ENCODE results near the gene ARMC5.
A peak's percentile ranks its signal among the peaks of the same experiment; 100 is the strongest.

ARMC5 gene

GRCh38 chr16:31464348-31464769, 5.1 kb downstream of the ARMC5 start:
- Mint-ChIP-seq H3K9me3 (no peaks in the 10 kb centered on the region), H3K4me3 (no peak overlapping the region), H3K27ac (no peak overlapping the region), H3K36me3 (ENCODE audit: low read depth) (peaks cover 22% of the 10 kb centered on the region), H3K4me1 (ENCODE audit: low read depth) (peaks cover 23% of the 10 kb centered on the region), H3K27me3 (ENCODE audit: low read depth) (no peaks in the 10 kb centered on the region)

- H3K9me3 Mint-ChIP-seq, result no peaks in the 10 kb centered on the region
These were observed 5.5 kb downstream of the ARMC5 start for GRCh38 chr16:31464781-31465260.

GRCh38 chr16:31465788-31466370, 6.6 kb downstream of the ARMC5 start:
- Mint-ChIP-seq H3K4me3 (no peak overlapping the region), H3K9me3 (no peaks in the 10 kb centered on the region), H3K4me1 (ENCODE audit: low read depth) (peaks cover 17% of the 10 kb centered on the region), H3K27ac (no peak overlapping the region), H3K36me3 (ENCODE audit: low read depth) (peaks cover 22% of the 10 kb centered on the region), H3K27me3 (ENCODE audit: low read depth) (peaks cover 6% of the 10 kb centered on the region)

More at GRCh38 chr16:31464781-31465260, 5.5 kb downstream of the ARMC5 start:
- Mint-ChIP-seq H3K36me3 (ENCODE audit: low read depth) (peaks cover 22% of the 10 kb centered on the region), H3K4me3 (no peak overlapping the region), H3K27me3 (ENCODE audit: low read depth) (no peaks in the 10 kb centered on the region), H3K4me1 (ENCODE audit: low read depth) (peaks cover 22% of the 10 kb centered on the region), H3K27ac (no peak overlapping the region)

GRCh38 chr16:31466381-31466841, 7.1 kb downstream of the ARMC5 start:
- no peaks in the 10 kb centered on the region for H3K9me3 Mint-ChIP-seq
- H3K4me1 Mint-ChIP-seq (ENCODE audit: low read depth), result peaks cover 15% of the 10 kb centered on the region
- peaks cover 22% of the 10 kb centered on the region for H3K36me3 Mint-ChIP-seq (ENCODE audit: low read depth)
- H3K4me3 Mint-ChIP-seq, result no peak overlapping the region
- H3K27me3 Mint-ChIP-seq (ENCODE audit: low read depth), result peaks cover 11% of the 10 kb centered on the region
- H3K27ac Mint-ChIP-seq, result no peak overlapping the region

GRCh38 chr16:31467151-31467773, 8.0 kb downstream of the ARMC5 start:
- H3K9me3 Mint-ChIP-seq, result no peaks in the 10 kb centered on the region
- peaks cover 16% of the 10 kb centered on the region for H3K27me3 Mint-ChIP-seq (ENCODE audit: low read depth)
- peaks cover 22% of the 10 kb centered on the region for H3K36me3 Mint-ChIP-seq (ENCODE audit: low read depth)
- peak overlapping the region; percentile 2 for H3K27ac Mint-ChIP-seq
- no peak overlapping the region for H3K4me3 Mint-ChIP-seq
- H3K4me1 Mint-ChIP-seq (ENCODE audit: low read depth), result peaks cover 15% of the 10 kb centered on the region

GRCh38 chr16:31467858-31468257, 8.6 kb downstream of the ARMC5 start:
- H3K4me1 Mint-ChIP-seq (ENCODE audit: low read depth), result peaks cover 18% of the 10 kb centered on the region
- no peak overlapping the region for H3K27ac Mint-ChIP-seq
- H3K9me3 Mint-ChIP-seq, result no peaks in the 10 kb centered on the region
- peaks cover 21% of the 10 kb centered on the region for H3K36me3 Mint-ChIP-seq (ENCODE audit: low read depth)
- no peak overlapping the region for H3K4me3 Mint-ChIP-seq
- peaks cover 22% of the 10 kb centered on the region for H3K27me3 Mint-ChIP-seq (ENCODE audit: low read depth)

GRCh38 chr16:31470615-31471014, 11.3 kb downstream of the ARMC5 start:
- no peak overlapping the region for H3K4me3 Mint-ChIP-seq
- peaks cover 18% of the 10 kb centered on the region for H3K4me1 Mint-ChIP-seq (ENCODE audit: low read depth)
- no peak overlapping the region for H3K27ac Mint-ChIP-seq
- H3K36me3 Mint-ChIP-seq (ENCODE audit: low read depth), result peaks cover 9% of the 10 kb centered on the region
- H3K9me3 Mint-ChIP-seq, result no peaks in the 10 kb centered on the region
- peaks cover 44% of the 10 kb centered on the region for H3K27me3 Mint-ChIP-seq (ENCODE audit: low read depth)

- Mint-ChIP-seq H3K27me3 (ENCODE audit: low read depth) (peaks cover 48% of the 10 kb centered on the region), H3K9me3 (no peaks in the 10 kb centered on the region)
These were observed 12.1 kb downstream of the ARMC5 start for GRCh38 chr16:31471241-31471874.

GRCh38 chr16:31471875-31472708, 12.8 kb downstream of the ARMC5 start, which contains the start of gene TGFB1I1:
TSS of gene TGFB1I1 (plus strand) at chr16:31472152. CDS start at chr16:31472189, 37 bp downstream.
- Mint-ChIP-seq H3K27me3 (ENCODE audit: low read depth) (peaks cover 53% of the 10 kb centered on the region), H3K9me3 (no peaks in the 10 kb centered on the region), H3K27ac (no peak within 1 kb of the TSS), H3K4me1 (ENCODE audit: low read depth) (peaks cover 22% of the 10 kb centered on the region), H3K4me3 (peak within 1 kb of the TSS; percentile 72), H3K36me3 (ENCODE audit: low read depth) (peaks cover 3% of the 10 kb centered on the region)

More at GRCh38 chr16:31471241-31471874, 12.1 kb downstream of the ARMC5 start:
- H3K36me3 Mint-ChIP-seq (ENCODE audit: low read depth), result peaks cover 7% of the 10 kb centered on the region
- H3K4me1 Mint-ChIP-seq (ENCODE audit: low read depth), result peaks cover 22% of the 10 kb centered on the region
- no peak overlapping the region for H3K27ac Mint-ChIP-seq
- peak overlapping the region; percentile 26 for H3K4me3 Mint-ChIP-seq

- Mint-ChIP-seq H3K4me3 (peak overlapping the region; percentile 72), H3K4me1 (ENCODE audit: low read depth) (peaks cover 16% of the 10 kb centered on the region), H3K9me3 (no peaks in the 10 kb centered on the region), H3K27me3 (ENCODE audit: low read depth) (peaks cover 53% of the 10 kb centered on the region), H3K27ac (no peak overlapping the region), H3K36me3 (ENCODE audit: low read depth) (no peaks in the 10 kb centered on the region)
These were observed 13.5 kb downstream of the ARMC5 start for GRCh38 chr16:31472709-31473203.

GRCh38 chr16:31473264-31473984, 14.1 kb downstream of the ARMC5 start:
- peaks cover 18% of the 10 kb centered on the region for H3K4me1 Mint-ChIP-seq (ENCODE audit: low read depth)
- no peaks in the 10 kb centered on the region for H3K9me3 Mint-ChIP-seq
- H3K27ac Mint-ChIP-seq, result no peak overlapping the region
- H3K36me3 Mint-ChIP-seq (ENCODE audit: low read depth), result no peaks in the 10 kb centered on the region
- H3K27me3 Mint-ChIP-seq (ENCODE audit: low read depth), result peaks cover 58% of the 10 kb centered on the region
- H3K4me3 Mint-ChIP-seq, result no peak overlapping the region

GRCh38 chr16:31474173-31474714, 14.9 kb downstream of the ARMC5 start:
- Mint-ChIP-seq H3K9me3 (no peaks in the 10 kb centered on the region), H3K27ac (no peak overlapping the region), H3K27me3 (ENCODE audit: low read depth) (peaks cover 62% of the 10 kb centered on the region), H3K4me3 (no peak overlapping the region), H3K4me1 (ENCODE audit: low read depth) (peaks cover 20% of the 10 kb centered on the region), H3K36me3 (ENCODE audit: low read depth) (no peaks in the 10 kb centered on the region)

Data from T-helper 1 cell treated with Interleukin-12 subunit alpha and Interleukin-12 subunit beta and Interleukin-4 antibody, amounts not matched to agents 30 μg/mL and 1 μg/mL, for 36 hours (primary cell).